WI38 (cell line): ENCODE results near the gene ZNF280C.

Experiments
- H3K4me3 ChIP-seq: 2 replicates; pipeline ENCODE4 v1.5.1; 2011; ENCODE audit warnings: low read depth, mild to moderate bottlenecking, control low read depth, low read length
- TF ChIP-seq, protein P1 (sequence below): IDR thresholded peaks from 2 replicates; pipeline ENCODE4 v1.5.1; 2012; ENCODE audit warnings: low read depth, mild to moderate bottlenecking, control low read depth, low read length

Gene ZNF280C

DNA sequence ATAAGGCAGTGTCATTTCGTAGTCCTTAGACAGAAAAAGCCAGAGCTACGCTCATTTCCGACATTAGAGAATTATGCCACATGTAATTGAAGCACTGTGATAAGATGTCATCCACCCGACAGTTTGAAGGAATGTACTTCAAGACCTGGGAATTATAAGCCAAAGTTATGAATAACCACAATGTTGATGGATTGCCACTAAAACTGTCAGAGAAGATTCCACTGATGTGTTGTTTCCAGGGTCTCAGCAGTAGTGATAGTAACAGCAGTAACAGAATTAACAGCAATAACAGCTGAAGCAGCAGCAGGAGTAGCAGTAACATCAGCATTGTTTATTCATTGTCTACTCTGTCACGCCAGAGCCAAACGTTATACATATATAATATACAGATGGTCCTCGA lies 72.2 kb downstream of the ZNF280C start:
- TF ChIP-seq, protein P1, sequence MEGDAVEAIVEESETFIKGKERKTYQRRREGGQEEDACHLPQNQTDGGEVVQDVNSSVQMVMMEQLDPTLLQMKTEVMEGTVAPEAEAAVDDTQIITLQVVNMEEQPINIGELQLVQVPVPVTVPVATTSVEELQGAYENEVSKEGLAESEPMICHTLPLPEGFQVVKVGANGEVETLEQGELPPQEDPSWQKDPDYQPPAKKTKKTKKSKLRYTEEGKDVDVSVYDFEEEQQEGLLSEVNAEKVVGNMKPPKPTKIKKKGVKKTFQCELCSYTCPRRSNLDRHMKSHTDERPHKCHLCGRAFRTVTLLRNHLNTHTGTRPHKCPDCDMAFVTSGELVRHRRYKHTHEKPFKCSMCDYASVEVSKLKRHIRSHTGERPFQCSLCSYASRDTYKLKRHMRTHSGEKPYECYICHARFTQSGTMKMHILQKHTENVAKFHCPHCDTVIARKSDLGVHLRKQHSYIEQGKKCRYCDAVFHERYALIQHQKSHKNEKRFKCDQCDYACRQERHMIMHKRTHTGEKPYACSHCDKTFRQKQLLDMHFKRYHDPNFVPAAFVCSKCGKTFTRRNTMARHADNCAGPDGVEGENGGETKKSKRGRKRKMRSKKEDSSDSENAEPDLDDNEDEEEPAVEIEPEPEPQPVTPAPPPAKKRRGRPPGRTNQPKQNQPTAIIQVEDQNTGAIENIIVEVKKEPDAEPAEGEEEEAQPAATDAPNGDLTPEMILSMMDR = no peak
- no peak overlapping the region for H3K4me3 ChIP-seq

DNA sequence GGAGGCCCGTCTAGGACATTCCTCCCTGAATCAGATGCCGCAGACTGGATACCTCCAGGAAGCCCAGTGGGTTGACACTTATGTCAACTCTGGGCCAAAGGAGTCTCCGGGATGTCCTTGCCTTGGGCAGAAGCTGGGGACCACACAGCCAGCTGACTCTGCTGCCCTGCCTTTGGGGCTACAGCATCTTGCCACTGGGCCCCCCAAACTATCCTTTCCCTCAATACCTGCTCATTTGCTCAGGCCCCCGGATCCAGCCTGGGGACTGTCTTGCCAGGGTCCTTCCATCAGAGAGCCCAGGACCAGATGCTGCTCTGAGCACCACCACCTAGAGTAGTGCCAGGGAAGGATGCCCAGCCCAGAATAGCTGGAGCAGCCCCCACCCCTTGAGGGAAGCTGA lies 77.9 kb downstream of the ZNF280C start:
- no peak overlapping the region for H3K4me3 ChIP-seq
- TF ChIP-seq, protein P1 = no peak

DNA sequence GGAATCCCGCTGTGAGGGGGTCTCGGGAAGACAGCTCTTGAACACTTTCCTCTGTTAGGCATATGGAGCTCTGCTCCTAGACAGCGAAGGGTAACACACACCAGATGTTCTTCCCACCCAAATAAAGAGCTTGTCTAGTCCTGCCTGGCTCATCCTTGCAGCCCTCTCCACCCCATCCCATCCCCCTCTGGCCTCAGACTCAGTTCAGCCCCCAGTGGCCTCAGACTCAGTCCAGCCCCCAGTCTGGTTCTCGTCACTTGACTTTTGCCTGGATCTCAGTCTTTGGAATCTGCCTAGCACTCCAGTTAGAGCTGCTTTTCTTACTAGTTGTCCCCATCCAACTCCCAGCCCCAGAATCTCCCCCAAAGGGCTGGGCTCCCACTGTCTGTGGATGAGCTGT lies 82.0 kb downstream of the ZNF280C start:
- TF ChIP-seq, protein P1 = no peak
- no peak overlapping the region for H3K4me3 ChIP-seq

DNA sequence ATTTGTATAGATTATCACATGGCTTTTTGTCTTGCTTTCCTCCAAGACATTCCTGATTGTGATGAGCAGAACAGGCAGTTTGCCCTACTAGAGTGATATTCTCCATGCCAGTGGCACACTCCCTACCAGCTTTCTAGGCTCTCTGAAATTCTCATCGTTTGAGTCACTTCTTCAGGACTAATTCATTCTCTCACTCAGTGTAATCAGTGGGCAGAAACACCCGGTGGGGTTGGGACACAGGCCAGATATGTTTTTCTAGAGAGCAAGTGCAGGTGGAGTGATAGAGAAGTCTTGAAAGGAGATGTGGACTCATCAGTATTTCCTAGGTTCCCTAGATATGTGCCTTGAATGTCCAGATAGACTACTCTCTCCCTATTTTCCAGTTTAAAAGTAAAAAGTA lies 83.8 kb downstream of the ZNF280C start:
- TF ChIP-seq, protein P1 = no peak
- no peak overlapping the region for H3K4me3 ChIP-seq

DNA sequence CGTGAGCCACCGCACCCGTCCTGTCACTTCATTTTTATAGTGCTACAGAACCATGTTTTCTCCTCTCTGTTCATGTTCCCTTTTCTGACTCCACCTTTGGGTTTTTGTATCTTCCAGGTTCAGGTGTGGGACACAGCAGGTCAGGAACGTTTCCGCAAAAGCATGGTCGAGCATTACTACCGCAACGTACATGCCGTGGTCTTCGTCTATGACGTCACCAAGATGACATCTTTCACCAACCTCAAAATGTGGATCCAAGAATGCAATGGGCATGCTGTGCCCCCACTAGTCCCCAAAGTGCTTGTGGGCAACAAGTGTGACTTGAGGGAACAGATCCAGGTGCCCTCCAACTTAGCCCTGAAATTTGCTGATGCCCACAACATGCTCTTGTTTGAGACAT lies 84.5 kb downstream of the ZNF280C start:
- TF ChIP-seq, protein P1 = no peak
- H3K4me3 ChIP-seq = no peak overlapping the region

DNA sequence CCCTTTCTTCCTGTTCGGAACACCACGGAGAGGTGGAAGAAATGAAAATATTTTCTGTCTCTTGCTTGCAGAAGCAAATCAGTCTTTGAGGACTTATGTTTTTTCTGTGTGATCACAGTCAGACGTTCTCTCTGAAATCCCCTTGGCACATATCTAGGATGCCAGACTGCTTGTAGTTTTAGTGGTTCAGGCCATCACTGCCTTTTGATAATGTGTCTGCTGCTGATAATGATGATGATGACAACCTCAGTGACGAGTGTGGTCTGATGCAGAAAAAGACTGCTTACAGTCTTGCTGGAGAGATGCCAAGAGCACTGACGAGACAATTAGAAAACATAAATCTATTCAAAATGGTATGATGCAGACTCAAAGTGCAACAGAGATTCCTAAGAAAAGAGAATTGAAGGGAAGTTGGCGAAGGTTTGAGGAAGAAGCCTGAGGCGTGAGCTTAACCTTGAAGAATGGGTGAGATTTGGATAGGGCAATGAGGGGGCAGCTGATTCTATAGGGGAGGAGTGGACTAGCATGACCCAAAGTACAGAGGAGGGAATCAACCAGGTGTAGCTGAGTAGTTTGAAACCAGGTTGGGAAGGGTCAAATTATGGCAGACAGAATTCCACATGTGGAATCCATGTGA lies 89.0 kb downstream of the ZNF280C start:
- TF ChIP-seq, protein P1 = no peak
- no peak overlapping the region for H3K4me3 ChIP-seq

DNA sequence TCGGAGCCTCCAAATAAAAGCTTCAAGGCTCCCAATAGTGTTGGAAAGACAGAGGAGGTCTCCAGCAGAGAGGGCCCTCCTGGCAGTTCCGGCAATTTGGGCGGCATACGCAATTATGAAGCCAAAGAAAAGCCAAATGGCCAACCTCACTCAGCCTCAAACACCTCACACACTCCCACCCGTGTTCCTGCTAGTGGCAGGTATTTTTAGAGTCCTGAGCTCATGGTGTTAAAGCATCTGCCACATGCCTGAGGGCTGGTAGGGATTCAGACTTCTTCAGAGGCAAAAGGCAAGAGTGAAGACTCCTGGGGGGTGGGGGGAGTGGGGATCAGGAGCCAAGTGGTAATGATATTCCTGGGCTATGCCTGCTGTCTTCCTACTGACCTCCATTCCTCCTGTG lies 89.5 kb downstream of the ZNF280C start:
- TF ChIP-seq, protein P1 = no peak
- no peak overlapping the region for H3K4me3 ChIP-seq
